Esophagus muscularis mucosa (tissue), 4 donors: ENCODE results near the gene CYBC1. TPM values are rescaled to one million over a fixed set of nuclear protein-coding genes. Genes with fewer than 3 reads are reported as not detected.

Experiments
- DNase-seq: peaks from one replicate; pipeline ENCODE4 v3.0.0-alpha.2; 2017; ENCODE audit errors: extremely low spot score
- H3K27ac ChIP-seq, 4 donors: fragments of 200-600 bp; sonication (generic); replicated peaks in 1 of 4; 1 replicate in 3 of 4; 2 replicates in 1 of 4; pipeline ENCODE4 v1.5.1; 2016 to 2019; ENCODE audit warnings: mild to moderate bottlenecking in 1 of 4
- H3K27me3 ChIP-seq, 4 donors: fragments of 200-600 bp; sonication (generic); one replicate each; pipeline versions ENCODE4 v1.5.1 to v1.6.0; 2016 to 2019
- H3K36me3 ChIP-seq, 4 donors: fragments of 200-600 bp; sonication (generic); one replicate each; pipeline ENCODE4 v1.5.1; 2016 to 2019
- H3K4me1 ChIP-seq, 4 donors: fragments of 200-600 bp; sonication (generic); one replicate each; pipeline ENCODE4 v1.5.1; 2016 to 2019
- H3K4me3 ChIP-seq, 4 donors: fragments of 200-600 bp; sonication (generic); 1 replicate in 2 of 4; 2 replicates in 2 of 4; pipeline ENCODE4 v1.5.1; 2016 to 2019; ENCODE audit warnings: mild to moderate bottlenecking in 4 of 4, moderate library complexity in 1 of 4
- H3K9me3 ChIP-seq, 4 donors: fragments of 200-600 bp; sonication (generic); 1 replicate in 3 of 4; 2 replicates in 1 of 4; pipeline ENCODE4 v1.5.1; 2016 to 2019
- EP300 ChIP-seq: sonication (generic); formaldehyde crosslinking; IDR thresholded peaks from one replicate; pipeline ENCODE4 v1.6.1; 2017; ENCODE audit warnings: antibody characterized with exemption
- POLR2A ChIP-seq: fragments of 450-650 bp; IDR thresholded peaks from one replicate; pipeline ENCODE4 v1.6.1; 2017; ENCODE audit warnings: antibody characterized with exemption, moderate library complexity, mild to moderate bottlenecking, low read depth
- POLR2AphosphoS5 ChIP-seq, 2 donors: sonication (generic); formaldehyde crosslinking; IDR thresholded peaks; one replicate each; pipeline ENCODE4 v1.6.1; 2017; ENCODE audit warnings: antibody characterized with exemption in 2 of 2
- WGBS: methylation state at CpG from one replicate; pipeline ENCODE4 v1.1.5; 2018; 5-methylcytosine and 5-hydroxymethylcytosine counted together
- intact Hi-C: fragments of 100-400 bp; cut with DNase I; formaldehyde crosslinking; loops from one replicate; pipeline ENCODE4 v1.15.1; 2023
- total RNA-seq, 4 donors: library from RNA; depleted of rRNA; stranded (reverse); fragments of >200 nt; gene quantifications; one replicate each; pipeline versions ENCODE4 v1.1.0 to v1.2.1, GENCODE V29; 2016
- TF ChIP-seq, protein P1 (sequence below), 3 experiments: fragments of 200-600 bp in 2 of 3; fragments of 450-650 bp in 1 of 3; sonication (generic) in 2 of 3; IDR thresholded peaks; one replicate each; pipeline ENCODE4 v1.5.1; 2017 to 2019; ENCODE audit warnings: antibody characterized with exemption in 3 of 3, mild to moderate bottlenecking in 2 of 3, moderate library complexity in 1 of 3

The CYBC1 gene
- total RNA-seq, 4 donors from 2014 or later: 40.7 to 78.3 (median 69.7) TPM

DNA sequence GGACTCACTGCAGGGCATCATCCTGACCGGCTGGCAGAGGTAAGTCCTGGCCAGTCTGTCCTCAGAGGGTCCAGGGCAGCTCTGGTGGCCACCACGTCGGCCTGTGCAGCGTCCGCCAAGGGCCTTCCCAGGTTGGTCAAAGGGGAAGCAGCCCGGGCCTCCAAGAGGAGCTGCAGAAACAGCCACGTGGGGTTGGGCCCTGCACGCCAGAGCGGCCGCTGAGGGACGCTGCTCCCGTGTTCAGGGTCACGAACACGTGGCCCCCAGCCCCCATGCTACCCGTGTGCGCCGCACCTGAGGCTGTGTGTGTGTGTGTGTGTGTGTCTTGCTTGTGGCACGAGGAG lies 13.3 kb downstream of the CYBC1 start:
- no peak overlapping the region for H3K4me3 ChIP-seq
- peaks cover 2 to 72% (median 34%) of the 10 kb centered on the region in 4 donors for H3K36me3 ChIP-seq
- 80% methylated on average over 7 of the region's 18 CpGs for WGBS
- H3K27ac ChIP-seq: no peak overlapping the region
- no peaks in the 10 kb centered on the region for H3K27me3 ChIP-seq
- no peak for TF ChIP-seq POLR2AphosphoS5 (IDR thresholded peaks at IDR 0.05)
- no peak for TF ChIP-seq POLR2A
- TF ChIP-seq EP300: no peak
- TF ChIP-seq, protein P1, sequence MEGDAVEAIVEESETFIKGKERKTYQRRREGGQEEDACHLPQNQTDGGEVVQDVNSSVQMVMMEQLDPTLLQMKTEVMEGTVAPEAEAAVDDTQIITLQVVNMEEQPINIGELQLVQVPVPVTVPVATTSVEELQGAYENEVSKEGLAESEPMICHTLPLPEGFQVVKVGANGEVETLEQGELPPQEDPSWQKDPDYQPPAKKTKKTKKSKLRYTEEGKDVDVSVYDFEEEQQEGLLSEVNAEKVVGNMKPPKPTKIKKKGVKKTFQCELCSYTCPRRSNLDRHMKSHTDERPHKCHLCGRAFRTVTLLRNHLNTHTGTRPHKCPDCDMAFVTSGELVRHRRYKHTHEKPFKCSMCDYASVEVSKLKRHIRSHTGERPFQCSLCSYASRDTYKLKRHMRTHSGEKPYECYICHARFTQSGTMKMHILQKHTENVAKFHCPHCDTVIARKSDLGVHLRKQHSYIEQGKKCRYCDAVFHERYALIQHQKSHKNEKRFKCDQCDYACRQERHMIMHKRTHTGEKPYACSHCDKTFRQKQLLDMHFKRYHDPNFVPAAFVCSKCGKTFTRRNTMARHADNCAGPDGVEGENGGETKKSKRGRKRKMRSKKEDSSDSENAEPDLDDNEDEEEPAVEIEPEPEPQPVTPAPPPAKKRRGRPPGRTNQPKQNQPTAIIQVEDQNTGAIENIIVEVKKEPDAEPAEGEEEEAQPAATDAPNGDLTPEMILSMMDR (IDR thresholded peaks at IDR 0.05): no peak
- intact Hi-C loops: no loop called here
- H3K9me3 ChIP-seq: no peaks in the 10 kb centered on the region
- H3K4me1 ChIP-seq: peaks cover 0 to 14% (median 8%) of the 10 kb centered on the region in 4 donors
- no peak for DNase-seq

- Histone ChIP-seq H3K27me3 (no peaks in the 10 kb centered on the region), H3K27ac (no peak overlapping the region), H3K4me3 (no peak overlapping the region), H3K4me1 (peaks cover 0 to 14% (median 8%) of the 10 kb centered on the region in 4 donors), H3K9me3 (no peaks in the 10 kb centered on the region), H3K36me3 (peaks cover 0 to 71% (median 30%) of the 10 kb centered on the region in 4 donors)
- intact Hi-C loops: no loop called here
- DNase-seq: no peak
- no peak for TF ChIP-seq POLR2A
- no peak for TF ChIP-seq POLR2AphosphoS5 (IDR thresholded peaks at IDR 0.05)
- TF ChIP-seq, protein P1 (IDR thresholded peaks at IDR 0.05): no peak
- no peak for TF ChIP-seq EP300
- 88% methylated on average over 12 of the region's 36 CpGs for WGBS
Observed at GRCh38 chr17:82436601-82437324, 13.8 kb downstream of the CYBC1 start.

DNA sequence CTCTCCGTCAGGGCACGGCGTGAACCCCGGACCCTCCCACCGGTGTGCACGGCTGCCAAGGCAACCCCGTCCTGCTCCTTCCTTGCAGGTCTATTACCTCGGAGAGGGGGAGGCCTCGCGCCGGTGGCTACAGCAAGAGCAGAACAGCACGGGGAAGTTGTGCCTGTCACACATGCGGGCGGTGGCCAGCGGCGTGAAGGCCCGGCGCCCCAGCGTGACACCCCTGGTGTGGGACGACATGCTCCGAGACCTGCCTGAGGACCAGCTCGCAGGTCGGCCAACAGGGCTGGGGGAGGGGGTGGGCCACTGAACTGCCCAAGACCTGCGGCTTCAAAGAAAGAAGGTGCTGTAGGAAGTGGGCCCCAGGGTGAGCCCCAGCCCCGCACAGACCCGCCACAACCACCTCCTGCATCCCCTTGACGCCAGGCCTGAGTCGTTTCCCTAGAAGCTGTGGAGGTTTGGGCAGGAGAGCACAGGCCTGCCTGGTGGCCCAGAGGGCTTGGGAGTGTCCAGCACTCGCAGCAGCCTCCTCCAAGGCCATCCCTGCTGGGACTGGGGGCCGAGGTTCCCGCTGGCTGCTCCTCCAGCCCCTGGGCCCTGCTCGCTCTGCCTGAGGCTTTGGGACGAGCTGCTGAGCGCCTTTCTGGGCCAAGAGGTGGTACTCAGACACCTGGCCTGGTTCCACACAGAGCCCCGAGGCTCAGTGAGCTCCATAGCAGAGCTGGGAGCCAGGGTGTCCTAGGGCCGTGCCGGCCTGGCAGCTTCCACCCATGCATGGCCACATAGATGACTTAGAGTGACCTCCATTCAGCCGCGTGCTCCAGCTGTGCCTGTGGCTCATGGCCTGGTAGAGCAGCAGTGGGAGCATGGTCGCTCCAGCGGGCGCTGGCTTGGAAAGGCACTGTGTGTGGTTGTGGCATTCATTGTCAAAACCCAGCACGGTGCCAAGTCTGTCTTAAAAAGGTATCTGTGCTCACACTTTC lies 14.7 kb downstream of the CYBC1 start:
- H3K4me1 ChIP-seq: peaks cover 0 to 8% (median 3%) of the 10 kb centered on the region in 4 donors
- H3K36me3 ChIP-seq: peaks cover 0 to 67% (median 26%) of the 10 kb centered on the region in 4 donors
- no peak overlapping the region for H3K27ac ChIP-seq
- no peaks in the 10 kb centered on the region for H3K27me3 ChIP-seq
- intact Hi-C loops: no loop called here
- H3K4me3 ChIP-seq: no peak overlapping the region
- TF ChIP-seq POLR2A (no peak), POLR2AphosphoS5 (IDR thresholded peaks at IDR 0.05) (no peak), EP300 (no peak)
- TF ChIP-seq, protein P1 (IDR thresholded peaks at IDR 0.05): no peak
- H3K9me3 ChIP-seq: no peaks in the 10 kb centered on the region
- 88% methylated on average over 25 of the region's 43 CpGs for whole genome bisulfite sequencing
- no peak for DNase-seq

DNA sequence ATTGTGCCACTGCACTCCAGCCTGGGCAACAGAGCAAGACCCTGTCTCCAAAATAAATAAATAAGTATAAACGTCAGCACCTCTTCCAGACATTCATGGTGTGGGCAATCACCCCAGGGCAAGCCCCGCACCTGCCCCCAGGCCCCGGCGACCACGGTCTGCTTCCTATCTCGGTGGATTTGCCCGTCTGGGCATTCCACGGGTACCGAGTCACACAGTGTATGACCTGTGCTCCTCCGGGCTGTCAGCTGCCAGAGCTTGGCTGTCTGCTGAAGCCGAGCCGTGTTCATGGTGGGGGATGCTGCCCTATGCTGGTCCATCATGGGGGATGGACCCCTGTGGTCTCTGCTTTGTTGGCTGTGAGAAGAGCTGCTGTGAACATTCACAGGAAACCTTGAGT lies 15.4 kb downstream of the CYBC1 start:
- no peak for DNase-seq
- H3K4me3 ChIP-seq: no peak overlapping the region
- H3K4me1 ChIP-seq: no peaks in the 10 kb centered on the region
- H3K9me3 ChIP-seq: no peaks in the 10 kb centered on the region
- TF ChIP-seq POLR2AphosphoS5 (IDR thresholded peaks at IDR 0.05) (no peak), EP300 (no peak), POLR2A (no peak)
- TF ChIP-seq, protein P1 (IDR thresholded peaks at IDR 0.05): no peak
- 91% methylated on average over 10 of the region's 12 CpGs for WGBS
- no peaks in the 10 kb centered on the region for H3K27me3 ChIP-seq
- H3K36me3 ChIP-seq: peaks cover 0 to 62% (median 26%) of the 10 kb centered on the region in 4 donors
- intact Hi-C loops: no loop called here
- no peak overlapping the region for H3K27ac ChIP-seq
